NCI-H524 treated with DMSO at 0.1 percent for 48 hours (cell line): ENCODE measurements around the gene RBCK1.
"Not testable (repeated sequence)": the region's sequence is repeated elsewhere in the genome, so short reads cannot be mapped to it uniquely, and the experiment has no call there.

Experiments used
- DNase-seq: peaks from one replicate; lab custom pipeline; 2025; lab: John Stamatoyannopoulos, UW

The RBCK1 gene

GRCh38 chr20:472889-473292 lies 64.8 kb downstream of the RBCK1 start:
- DNase-seq = no peak

- no peak for DNase-seq
These were observed 66.5 kb downstream of the RBCK1 start for GRCh38 chr20:474581-474980.

- no peak for DNase-seq
These were observed 67.6 kb downstream of the RBCK1 start for GRCh38 chr20:475463-476357.

GRCh38 chr20:476561-477249 lies 68.6 kb downstream of the RBCK1 start:
- not testable (repeated sequence) for DNase-seq

GRCh38 chr20:478010-478948 lies 70.2 kb downstream of the RBCK1 start:
- DNase-seq = no peak

- DNase-seq = peak; percentile 12
These were observed 70.9 kb downstream of the RBCK1 start for GRCh38 chr20:478949-479429.

- DNase-seq = no peak
These were observed 71.4 kb downstream of the RBCK1 start for GRCh38 chr20:479487-479886.

GRCh38 chr20:480044-480443 lies 71.9 kb downstream of the RBCK1 start:
- no peak for DNase-seq

GRCh38 chr20:481167-481566 lies 73.1 kb downstream of the RBCK1 start:
- DNase-seq = no peak
